Right atrium auricular region (tissue), 2 donors: ENCODE data around the gene FAM8A1. TPM values are rescaled to one million over a fixed set of nuclear protein-coding genes. Genes with fewer than 3 reads are reported as not detected.

Experiments used
- DNase-seq: peaks from one replicate; pipeline ENCODE4 v3.0.0-alpha.2; 2019; ENCODE audit warnings: low spot score
- H3K27ac ChIP-seq, 2 donors: fragments of 200-600 bp; sonication (generic); 1 replicate in 1 of 2; 2 replicates in 1 of 2; pipeline ENCODE4 v1.5.1; 2016 to 2019
- H3K27me3 ChIP-seq, 2 donors: fragments of 200-600 bp; sonication (generic); one replicate each; pipeline versions ENCODE4 v1.5.1 to v1.6.0; 2017 to 2019
- H3K36me3 ChIP-seq: fragments of 200-600 bp; sonication (generic); one replicate; pipeline ENCODE4 v1.5.1; 2016
- H3K4me1 ChIP-seq, 2 donors: fragments of 200-600 bp; sonication (generic); one replicate each; pipeline versions ENCODE4 v1.5.1 to v1.6.0; 2017 to 2019
- H3K4me3 ChIP-seq, 2 donors: fragments of 200-600 bp; sonication (generic); 1 replicate in 1 of 2; 2 replicates in 1 of 2; pipeline ENCODE4 v1.5.1; 2017 to 2019; ENCODE audit warnings: mild to moderate bottlenecking in 1 of 2, moderate library complexity in 1 of 2
- H3K9me3 ChIP-seq, 2 donors: fragments of 200-600 bp; sonication (generic); one replicate each; pipeline ENCODE4 v1.5.1; 2019
- CTCF ChIP-seq, 2 donors: fragments of 200-600 bp; sonication (generic); IDR thresholded peaks; one replicate each; pipeline ENCODE4 v1.5.1; 2019; ENCODE audit warnings: antibody characterized with exemption in 2 of 2
- total RNA-seq, 2 donors: library from RNA; depleted of rRNA; stranded (reverse); fragments of >200 nt; gene quantifications; one replicate each; pipeline ENCODE4 v1.1.0, GENCODE V29; 2016

Gene FAM8A1
- total RNA-seq, 2 donors from 2014 or later: 19.3 to 21.0 TPM

GRCh38 chr6:17633465-17634188 lies 33.5 kb downstream of the FAM8A1 start:
- Histone ChIP-seq H3K27me3 (no peaks in the 10 kb centered on the region), H3K27ac (no peak overlapping the region), H3K4me3 (no peak overlapping the region), H3K36me3 (peaks cover 30% of the 10 kb centered on the region), H3K9me3 (no peaks in the 10 kb centered on the region), H3K4me1 (peaks cover 0 to 21% of the 10 kb centered on the region in 2 donors)
- TF ChIP-seq CTCF (IDR thresholded peaks at IDR 0.05): no peak
- DNase-seq: no peak

- Histone ChIP-seq H3K27ac (no peak overlapping the region), H3K36me3 (peaks cover 24% of the 10 kb centered on the region), H3K4me1 (peaks cover 0 to 5% of the 10 kb centered on the region in 2 donors)
Observed at GRCh38 chr6:17635568-17635967, 35.5 kb downstream of the FAM8A1 start.

GRCh38 chr6:17638212-17638715 lies 38.2 kb downstream of the FAM8A1 start:
- TF ChIP-seq CTCF (IDR thresholded peaks at IDR 0.05): no peak
- H3K36me3 ChIP-seq: peaks cover 34% of the 10 kb centered on the region
- DNase-seq: no peak
- no peaks in the 10 kb centered on the region for H3K27me3 ChIP-seq
- no peaks in the 10 kb centered on the region for H3K9me3 ChIP-seq
- no peak overlapping the region for H3K4me3 ChIP-seq
- H3K27ac ChIP-seq: no peak overlapping the region
- peaks cover 0 to 5% of the 10 kb centered on the region in 2 donors for H3K4me1 ChIP-seq

More at GRCh38 chr6:17635568-17635967, 35.5 kb downstream of the FAM8A1 start:
- no peak for TF ChIP-seq CTCF (IDR thresholded peaks at IDR 0.05)
- Histone ChIP-seq H3K4me3 (no peak overlapping the region), H3K27me3 (no peaks in the 10 kb centered on the region), H3K9me3 (no peaks in the 10 kb centered on the region)
- DNase-seq: no peak

GRCh38 chr6:17640477-17640917 lies 40.4 kb downstream of the FAM8A1 start:
- Histone ChIP-seq H3K27ac (no peak overlapping the region), H3K36me3 (peaks cover 56% of the 10 kb centered on the region), H3K4me1 (no peaks in the 10 kb centered on the region), H3K9me3 (no peaks in the 10 kb centered on the region), H3K4me3 (no peak overlapping the region), H3K27me3 (no peaks in the 10 kb centered on the region)
- DNase-seq: no peak
- no peak for TF ChIP-seq CTCF (IDR thresholded peaks at IDR 0.05)

- H3K9me3 ChIP-seq: no peaks in the 10 kb centered on the region
- no peak for TF ChIP-seq CTCF (IDR thresholded peaks at IDR 0.05)
- H3K36me3 ChIP-seq: peaks cover 45% of the 10 kb centered on the region
- H3K27ac ChIP-seq: no peak overlapping the region
- no peaks in the 10 kb centered on the region for H3K27me3 ChIP-seq
- no peaks in the 10 kb centered on the region for H3K4me1 ChIP-seq
- no peak overlapping the region for H3K4me3 ChIP-seq
- DNase-seq: no peak
Observed at GRCh38 chr6:17648745-17649144, 48.6 kb downstream of the FAM8A1 start.
